Progenitor cell of endocrine pancreas (in vitro differentiated cells): Measurements from ENCODE around the gene ARL2BP. TPM values are rescaled to one million over a fixed set of nuclear protein-coding genes. Genes with fewer than 3 reads are reported as not detected.

Experiments used
- DNase-seq: peaks from one replicate; pipeline ENCODE4 v3.0.0; 2021; ENCODE audit warnings: low spot score; ENCODE audit not compliant: unreplicated experiment
- H3K27ac Mint-ChIP-seq: 2 replicates; pipeline ENCODE4 v1.8.0; 2021; ENCODE audit warnings: mild to moderate bottlenecking, moderate library complexity, mixed read lengths
- H3K27me3 Mint-ChIP-seq: 2 replicates; pipeline ENCODE4 v1.8.0; 2021; ENCODE audit warnings: mixed read lengths
- H3K36me3 Mint-ChIP-seq: 2 replicates; pipeline ENCODE4 v1.8.0; 2022; ENCODE audit warnings: mixed read lengths; ENCODE audit not compliant: insufficient read depth
- H3K4me1 Mint-ChIP-seq: 2 replicates; pipeline ENCODE4 v1.8.0; 2021; ENCODE audit warnings: low read depth, mixed read lengths
- H3K4me3 Mint-ChIP-seq: 2 replicates; pipeline ENCODE4 v1.8.0; 2021; ENCODE audit warnings: low read depth, mild to moderate bottlenecking, moderate library complexity, mixed read lengths
- H3K9me3 Mint-ChIP-seq: 2 replicates; pipeline ENCODE4 v1.8.0; 2021; ENCODE audit warnings: low read depth, mixed read lengths
- CTCF ChIP-seq: fragments of 200-600 bp; sonication (generic); IDR thresholded peaks from one replicate; pipeline ENCODE4 v1.5.0; 2021; ENCODE audit warnings: antibody characterized with exemption, mild to moderate bottlenecking; ENCODE audit not compliant: unreplicated experiment
- total RNA-seq: library from RNA; stranded (reverse); gene quantifications from 2 replicates; pipeline ENCODE4 v1.2.1, GENCODE V29; 2021

ARL2BP gene
- total RNA-seq, 1 donor from 2014 or later, result 40.7 TPM

- Mint-ChIP-seq H3K27me3 (no peaks in the 10 kb centered on the region), H3K4me3 (no peak overlapping the region), H3K36me3 (peaks cover 51% of the 10 kb centered on the region), H3K27ac (no peak overlapping the region), H3K9me3 (peaks cover 7% of the 10 kb centered on the region), H3K4me1 (no peaks in the 10 kb centered on the region)
- DNase-seq, result no peak
- TF ChIP-seq CTCF, result no peak
Measured at GRCh38 chr16:57216968-57217367, 28.1 kb upstream of the ARL2BP start.

DNA sequence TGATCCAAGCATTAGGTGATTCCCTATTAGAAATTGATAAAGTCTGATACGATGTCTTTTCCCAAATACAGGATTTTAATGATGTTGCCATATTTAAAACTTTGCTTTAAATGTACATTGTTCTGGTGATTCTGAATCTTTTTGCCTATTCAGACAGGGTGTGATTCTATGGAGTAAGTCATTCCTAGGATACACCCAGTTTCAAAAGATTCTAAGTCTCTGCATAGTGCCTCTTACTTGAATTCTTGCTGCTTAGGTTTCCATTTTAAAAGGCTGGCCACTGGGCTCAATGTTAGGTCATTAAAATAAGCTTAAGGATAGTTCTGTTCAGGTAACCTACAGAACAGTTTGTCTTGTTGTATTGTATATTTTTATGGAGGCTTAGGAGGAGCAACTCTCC, 22.0 kb upstream of the ARL2BP start:
- H3K9me3 Mint-ChIP-seq, result peaks cover 7% of the 10 kb centered on the region
- no peak overlapping the region for H3K4me3 Mint-ChIP-seq
- H3K27ac Mint-ChIP-seq, result no peak overlapping the region
- no peak for DNase-seq
- H3K4me1 Mint-ChIP-seq, result no peaks in the 10 kb centered on the region
- H3K36me3 Mint-ChIP-seq, result peaks cover 34% of the 10 kb centered on the region
- H3K27me3 Mint-ChIP-seq, result no peaks in the 10 kb centered on the region
- TF ChIP-seq CTCF, result no peak

- Mint-ChIP-seq H3K36me3 (peaks cover 22% of the 10 kb centered on the region), H3K9me3 (no peaks in the 10 kb centered on the region)
Measured at GRCh38 chr16:57224651-57225335, 20.3 kb upstream of the ARL2BP start.

DNA sequence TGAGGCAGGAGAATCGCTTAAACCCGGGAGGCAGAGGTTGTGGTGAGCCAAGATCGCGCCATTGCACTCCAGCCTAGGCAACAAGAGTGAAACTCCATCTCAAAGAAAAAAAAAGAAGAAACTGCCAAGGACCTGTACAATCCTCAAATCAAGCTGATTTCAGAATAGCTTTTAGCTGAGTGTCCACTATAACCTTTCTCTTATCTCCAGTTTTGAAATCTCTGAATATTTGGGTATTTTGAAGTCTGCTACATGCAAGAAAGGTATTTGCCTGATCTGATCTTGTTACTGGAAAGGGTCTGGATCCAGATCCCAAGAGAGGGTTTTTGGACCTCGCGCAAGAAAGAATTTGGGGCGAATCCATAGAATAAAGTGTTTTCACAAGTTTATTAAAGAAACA, 19.1 kb upstream of the ARL2BP start:
- Mint-ChIP-seq H3K4me3 (no peak overlapping the region), H3K4me1 (no peaks in the 10 kb centered on the region), H3K27ac (no peak overlapping the region), H3K27me3 (no peaks in the 10 kb centered on the region), H3K9me3 (no peaks in the 10 kb centered on the region), H3K36me3 (peaks cover 13% of the 10 kb centered on the region)
- no peak for TF ChIP-seq CTCF
- DNase-seq, result no peak

More at GRCh38 chr16:57224651-57225335, 20.3 kb upstream of the ARL2BP start:
- H3K4me1 Mint-ChIP-seq, result no peaks in the 10 kb centered on the region
- no peak for TF ChIP-seq CTCF
- no peak overlapping the region for H3K27ac Mint-ChIP-seq
- no peak for DNase-seq
- H3K27me3 Mint-ChIP-seq, result no peaks in the 10 kb centered on the region
- no peak overlapping the region for H3K4me3 Mint-ChIP-seq

GRCh38 chr16:57226701-57227621, 18.1 kb upstream of the ARL2BP start:
- H3K4me3 Mint-ChIP-seq, result no peak overlapping the region
- no peak overlapping the region for H3K27ac Mint-ChIP-seq
- H3K9me3 Mint-ChIP-seq, result no peaks in the 10 kb centered on the region
- no peaks in the 10 kb centered on the region for H3K4me1 Mint-ChIP-seq
- H3K27me3 Mint-ChIP-seq, result no peaks in the 10 kb centered on the region
- H3K36me3 Mint-ChIP-seq, result peaks cover 13% of the 10 kb centered on the region
- no peak for TF ChIP-seq CTCF
- no peak for DNase-seq
